Measurements from ENCODE around the gene MTG2.

MTG2 gene

GRCh38 chr20:62163986-62164762 lies 18.7 kb upstream of the MTG2 start:
- no peak for DNase-seq

GRCh38 chr20:62164879-62165761 lies 17.7 kb upstream of the MTG2 start:
- DNase-seq, result no peak

- no peak for DNase-seq
Measured at GRCh38 chr20:62165762-62166399, 16.9 kb upstream of the MTG2 start.

GRCh38 chr20:62167474-62167873 lies 15.4 kb upstream of the MTG2 start:
- no peak for DNase-seq

GRCh38 chr20:62168061-62168460 lies 14.8 kb upstream of the MTG2 start:
- DNase-seq, result no peak

- DNase-seq, result no peak
Measured at GRCh38 chr20:62168890-62169435, 13.9 kb upstream of the MTG2 start.

GRCh38 chr20:62170536-62170935 lies 12.3 kb upstream of the MTG2 start:
- DNase-seq, result no peak

- DNase-seq, result no peak
Measured at GRCh38 chr20:62171245-62171644, 11.6 kb upstream of the MTG2 start.

GRCh38 chr20:62172666-62173065 lies 10.2 kb upstream of the MTG2 start:
- DNase-seq, result no peak

GRCh38 chr20:62174021-62174804 lies 8.6 kb upstream of the MTG2 start:
- DNase-seq, result no peak

- DNase-seq, result no peak
Measured at GRCh38 chr20:62174870-62175624, 7.8 kb upstream of the MTG2 start.

- DNase-seq, result no peak
Measured at GRCh38 chr20:62175711-62176110, 7.1 kb upstream of the MTG2 start.

- DNase-seq, result no peak
Measured at GRCh38 chr20:62176866-62177265, 6.0 kb upstream of the MTG2 start.

- DNase-seq, result no peak
Measured at GRCh38 chr20:62177307-62177706, 5.5 kb upstream of the MTG2 start.

- DNase-seq, result no peak
Measured at GRCh38 chr20:62178316-62179161, 4.3 kb upstream of the MTG2 start.

GRCh38 chr20:62179162-62179504 lies 3.7 kb upstream of the MTG2 start:
- DNase-seq, result no peak

GRCh38 chr20:62181808-62182207 lies 1.0 kb upstream of the MTG2 start:
- no peak for DNase-seq

- no peak for DNase-seq
Measured at GRCh38 chr20:62183426-62184142, 756 bp downstream of the MTG2 start.

- no peak for DNase-seq
Measured at GRCh38 chr20:62186096-62186426, 3.2 kb downstream of the MTG2 start.
